Adrenal gland (tissue), 5 donors: Measurements from ENCODE around the gene TXNDC2.

Experiments used
- CTCF ChIP-seq, 6 experiments: fragments of 450-650 bp in 4 of 6; fragments of 200-600 bp in 2 of 6; sonication (generic) in 1 of 6; IDR thresholded peaks; 1 replicate in 5 of 6; 2 replicates in 1 of 6; pipeline versions ENCODE4 v1.5.1 to v1.8.0; 2016 to 2021; ENCODE audit warnings: antibody characterized with exemption in 6 of 6, mild to moderate bottlenecking in 2 of 6, moderate library complexity in 1 of 6
- POLR2A ChIP-seq, 2 donors: fragments of 450-650 bp; IDR thresholded peaks; one replicate each; pipeline ENCODE4 v1.6.1; 2017; ENCODE audit warnings: antibody characterized with exemption in 2 of 2, mild to moderate bottlenecking in 2 of 2, moderate library complexity in 1 of 2
- donor health status: DM: no; HTN: no; CAD: no.

GRCh38 chr18:9848170-9848879 is 37.4 kb upstream of the TXNDC2 start:
- no peak for TF ChIP-seq CTCF (IDR thresholded peaks at IDR 0.05)
- TF ChIP-seq POLR2A (IDR thresholded peaks at IDR 0.05) = no peak
